K562 (cell line): ENCODE measurements around the gene CSNK1G3. TPM values are rescaled to one million over a fixed set of nuclear protein-coding genes. Genes with fewer than 3 reads are reported as not detected.

ENCODE experiments used
- ATAC-seq: fragments of 200-7000 bp; cut with Tn5 transposase; 3 replicates; pipeline ENCODE4 v1.9.1; 2020; ENCODE audit warnings: moderate library complexity
- BruUV-seq: library from RNA; stranded (reverse); fragments of 400-500 nt; replicated peaks from 2 replicates; lab custom pipeline; 2021; lab: Mats Ljungman, UMichigan
- CTCF ChIA-PET: fragments of 300-600 bp; formaldehyde crosslinking; extraction: SDS; loops from one replicate; lab custom pipeline; 2021; ENCODE audit warnings: low intra/inter-chr PET ratio; lab: Yijun Ruan, JAX
- POLR2A ChIA-PET: fragments of 300-600, 350-650 bp; sonication (Branson Sonifier 250); formaldehyde crosslinking; extraction: SDS; loops from one replicate; lab custom pipeline; 2021; ENCODE audit warnings: antibody characterized with exemption, inconsistent platforms; lab: Yijun Ruan, JAX
- DNase-seq, 4 experiments: peaks; one replicate each; pipeline versions ENCODE4 v3.0.0 to v3.0.0-alpha.2; 2011 to 2018; ENCODE audit warnings: low spot score in 3 of 4, mixed read lengths in 3 of 4; ENCODE audit errors: extremely low read depth in 1 of 4
- FAIRE-seq: peaks from 2 replicates; lab custom pipeline; 2011; peaks lifted over from hg19 to GRCh38; lab: Jason Lieb, UNC
- H2AFZ ChIP-seq: 2 replicates; pipeline ENCODE4 v1.6.0; 2011; ENCODE audit warnings: low read depth, low read length, control low read depth, inconsistent platforms
- H3K27ac ChIP-seq: fragments of 200-600 bp; 3 replicates; pipeline ENCODE4 v1.8.0; 2011; ENCODE audit warnings: low read depth, mild to moderate bottlenecking, control low read depth, inconsistent platforms, low read length, moderate library complexity, mixed read lengths; ENCODE audit errors: extremely low read depth
- H3K27me3 ChIP-seq, 2 experiments: fragments of 300-600 bp in 1 of 2; 2 replicates in 1 of 2; 3 replicates in 1 of 2; pipeline versions ENCODE4 v1.6.0 to v1.8.0; 2011; ENCODE audit warnings: inconsistent platforms in 2 of 2, low read length in 2 of 2, mild to moderate bottlenecking in 1 of 2, mixed read lengths in 1 of 2, moderate library complexity in 1 of 2; ENCODE audit not compliant: control insufficient read depth in 2 of 2, insufficient read depth in 2 of 2
- H3K36me3 ChIP-seq: fragments of 300-600 bp; 3 replicates; pipeline ENCODE4 v1.8.0; 2011; ENCODE audit warnings: mild to moderate bottlenecking, low read length, inconsistent platforms; ENCODE audit not compliant: control insufficient read depth, insufficient read depth
- H3K4me1 ChIP-seq, 2 experiments: fragments of 200-600 bp in 1 of 2; replicated peaks in 1 of 2; 2 replicates in 1 of 2; 3 replicates in 1 of 2; pipeline versions ENCODE4 v1.5.1 to v1.8.0; 2011; ENCODE audit warnings: inconsistent platforms in 2 of 2, low read length in 2 of 2, mild to moderate bottlenecking in 1 of 2, mixed read lengths in 1 of 2, moderate library complexity in 1 of 2; ENCODE audit not compliant: control insufficient read depth in 2 of 2, insufficient read depth in 2 of 2
- H3K4me2 ChIP-seq: 2 replicates; pipeline ENCODE4 v1.6.1; 2011; ENCODE audit warnings: low read length, control low read depth, inconsistent platforms, mixed read lengths; ENCODE audit not compliant: insufficient read depth
- H3K4me3 ChIP-seq: fragments of 200-600 bp; sonication (generic), shearing (Covaris generic); 2 replicates; pipeline ENCODE4 v1.5.1; 2016; ENCODE audit warnings: control low read depth, inconsistent platforms
- H3K79me2 ChIP-seq: fragments of 200-600 bp; 3 replicates; pipeline ENCODE4 v1.8.0; 2011; ENCODE audit warnings: low read length, inconsistent platforms; ENCODE audit not compliant: control insufficient read depth, insufficient read depth
- H3K9ac ChIP-seq, 2 experiments: 2 replicates each; pipeline versions ENCODE4 v1.6.0 to v1.6.1; 2011; ENCODE audit warnings: low read depth in 2 of 2, low read length in 2 of 2, control low read depth in 1 of 2, inconsistent platforms in 1 of 2, mild to moderate bottlenecking in 1 of 2, mixed read lengths in 1 of 2; ENCODE audit not compliant: insufficient read depth in 1 of 2
- H3K9me1 ChIP-seq: one replicate; pipeline ENCODE4 v1.6.0; 2011; ENCODE audit warnings: inconsistent platforms, mild to moderate bottlenecking, low read length, moderate library complexity; ENCODE audit not compliant: control insufficient read depth, insufficient read depth
- H3K9me3 ChIP-seq: replicated peaks from 2 replicates; pipeline ENCODE4 v1.5.1; 2011; ENCODE audit warnings: low read depth, low read length, inconsistent platforms; ENCODE audit not compliant: control insufficient read depth, insufficient read depth
- H4K20me1 ChIP-seq: replicated peaks from 2 replicates; pipeline ENCODE4 v1.6.1; 2011; ENCODE audit warnings: low read length, inconsistent platforms, mixed read lengths; ENCODE audit not compliant: control insufficient read depth, insufficient read depth
- NFIC ChIP-seq: fragments of 450-650 bp; IDR thresholded peaks from 2 replicates; pipeline ENCODE4 v1.6.1; 2017; ENCODE audit warnings: mild to moderate bottlenecking, inconsistent platforms
- POLR2AphosphoS2 ChIP-seq: IDR thresholded peaks from 2 replicates; pipeline ENCODE4 v1.6.1; 2012; ENCODE audit warnings: low read length, improper control_type of control experiment
- PRPF4 ChIP-seq: fragments of 200-400 bp; formaldehyde crosslinking; IDR thresholded peaks from one replicate; pipeline ENCODE4 v1.6.1; 2017; ENCODE audit warnings: low read length, low read depth, mild to moderate bottlenecking; ENCODE audit not compliant: insufficient read depth, poor library complexity, severe bottlenecking
- SMAD3 ChIP-seq: fragments of 450-650 bp; formaldehyde crosslinking; conservative IDR thresholded peaks from 2 replicates; pipeline ENCODE4 v1.4.0; 2020; ENCODE audit warnings: mild to moderate bottlenecking
- ZNF431 ChIP-seq: sonication (generic); formaldehyde crosslinking; IDR thresholded peaks from 2 replicates; pipeline ENCODE4 v1.8.0; 2022; ENCODE audit warnings: mild to moderate bottlenecking, missing genetic modification reagents
- WGBS: fragments of 100-300 bp; shearing (Covaris generic); methylation state at CpG from one replicate; pipeline ENCODE4 v1.1.6; 2016; ENCODE audit warnings: low coverage, mixed read lengths; ENCODE audit not compliant: insufficient coverage; ENCODE audit errors: missing lambda C conversion rate; 5-methylcytosine and 5-hydroxymethylcytosine counted together
- in situ Hi-C: fragments of 300-500 bp; cut with MboI; formaldehyde crosslinking; loops from 4 replicates; pipeline ENCODE4 v1.15.0; 2018; ENCODE audit warnings: inconsistent platforms, mixed read lengths
- intact Hi-C: fragments of 100-400 bp; cut with micrococcal nuclease; formaldehyde crosslinking; loops from 2 replicates; pipeline ENCODE4 v1.14.2; 2022
- polyA plus RNA-seq, 8 experiments: library from polyadenylated mRNA; depleted of rRNA in 4 of 8; stranded (reverse) in 5 of 8; unstranded in 3 of 8; fragments of >200 nt; fragmentation: Nextera tagmentation in 2 of 8; fragmentation: Illumina TruSeq in 1 of 8; extraction: Ambion mirVana in 2 of 8; extraction: Trizol in 1 of 8; gene quantifications; 2 replicates each; pipeline versions ENCODE4 v1.2.1 to v1.2.3, GENCODE V29; 2011 to 2014; ENCODE audit warnings: inconsistent platforms in 1 of 8, missing spikeins in 1 of 8
- total RNA-seq, 7 experiments: library from RNA; depleted of rRNA in 6 of 7; stranded (reverse); fragments of >200 nt in 6 of 7; fragmentation: Illumina TruSeq in 2 of 7; extraction: Trizol in 2 of 7; gene quantifications; 2 replicates each; pipeline versions ENCODE4 v1.2.1 to v1.2.3, GENCODE V29; 2011 to 2021; ENCODE audit warnings: low replicate concordance in 1 of 7
- TF ChIP-seq, protein P1 (sequence below): fragments of 450-650 bp; conservative IDR thresholded peaks from 2 replicates; pipeline ENCODE4 v1.6.1; 2016; ENCODE audit warnings: missing genetic modification characterization, low read depth, mild to moderate bottlenecking, missing compliant biosample characterization, moderate library complexity

The CSNK1G3 gene
- total and polyA plus RNA-seq, 9 of the 15 experiments (the other 6 are each of a cell fraction or from before 2014, with no cell fraction given) = 8.3 to 27.6 (median 16.5) TPM

DNA sequence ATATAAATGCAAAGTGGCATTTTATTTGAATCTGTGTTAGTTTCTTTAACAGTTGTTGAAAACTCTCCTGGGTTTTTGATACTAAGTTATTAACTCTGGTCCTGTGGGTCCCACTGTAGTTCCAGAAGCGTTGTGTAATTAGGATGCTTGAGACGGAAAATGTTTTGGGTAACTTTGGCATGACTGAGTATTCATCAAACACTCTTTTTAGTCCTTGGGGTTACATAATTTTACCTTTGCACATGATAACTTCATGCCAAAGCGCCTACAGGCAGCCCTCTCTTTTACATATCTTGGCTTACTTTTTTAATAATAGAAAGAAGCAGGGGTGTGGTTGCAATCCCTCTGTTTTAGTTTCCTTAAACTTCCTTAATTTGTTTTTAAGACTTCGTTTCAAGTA is 12.2 kb downstream of the CSNK1G3 start:
- FAIRE-seq = no peak
- BruUV-seq = no TSS peak
- H2AFZ ChIP-seq = no peak overlapping the region
- 47% methylated on average over 4 of the region's 4 CpGs for WGBS
- no peaks in the 10 kb centered on the region for H3K27me3 ChIP-seq
- H3K9me1 ChIP-seq = no peaks in the 10 kb centered on the region
- ChIA-PET CTCF (no interaction called here), POLR2A (no interaction called here)
- TF ChIP-seq NFIC = no peak
- TF ChIP-seq, protein P1, sequence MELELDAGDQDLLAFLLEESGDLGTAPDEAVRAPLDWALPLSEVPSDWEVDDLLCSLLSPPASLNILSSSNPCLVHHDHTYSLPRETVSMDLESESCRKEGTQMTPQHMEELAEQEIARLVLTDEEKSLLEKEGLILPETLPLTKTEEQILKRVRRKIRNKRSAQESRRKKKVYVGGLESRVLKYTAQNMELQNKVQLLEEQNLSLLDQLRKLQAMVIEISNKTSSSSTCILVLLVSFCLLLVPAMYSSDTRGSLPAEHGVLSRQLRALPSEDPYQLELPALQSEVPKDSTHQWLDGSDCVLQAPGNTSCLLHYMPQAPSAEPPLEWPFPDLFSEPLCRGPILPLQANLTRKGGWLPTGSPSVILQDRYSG (tag) = no peak
- TF ChIP-seq POLR2AphosphoS2 = no peak
- no peak for TF ChIP-seq ZNF431 (CRISPR knock-in tag)
- no peak for TF ChIP-seq PRPF4
- TF ChIP-seq SMAD3 = no peak
- no peaks in the 10 kb centered on the region for H3K36me3 ChIP-seq
- H3K9ac ChIP-seq = no peak overlapping the region
- H3K4me3 ChIP-seq = no peak overlapping the region
- H3K27ac ChIP-seq = no peak overlapping the region
- no peaks in the 10 kb centered on the region; the same call in 1 of the 2 replicates for H3K9me3 ChIP-seq
- H3K4me2 ChIP-seq = no peak overlapping the region
- H3K79me2 ChIP-seq = peaks cover 37% of the 10 kb centered on the region
- intact Hi-C loops = no loop called here
- DNase-seq = no peak
- no peaks in the 10 kb centered on the region for H3K4me1 ChIP-seq
- in situ Hi-C loops = no loop called here
- H4K20me1 ChIP-seq = no peaks in the 10 kb centered on the region
- no peak for ATAC-seq
